HG02571 (cell line): ENCODE measurements around the gene LRMDA.

Experiments
- ATAC-seq: cut with Tn5 transposase; IDR thresholded peaks from one replicate; pipeline ENCODE4 v1.9.1; 2021; ENCODE audit warnings: mild to moderate bottlenecking, moderate library complexity; ENCODE audit not compliant: unreplicated experiment

The LRMDA gene

DNA sequence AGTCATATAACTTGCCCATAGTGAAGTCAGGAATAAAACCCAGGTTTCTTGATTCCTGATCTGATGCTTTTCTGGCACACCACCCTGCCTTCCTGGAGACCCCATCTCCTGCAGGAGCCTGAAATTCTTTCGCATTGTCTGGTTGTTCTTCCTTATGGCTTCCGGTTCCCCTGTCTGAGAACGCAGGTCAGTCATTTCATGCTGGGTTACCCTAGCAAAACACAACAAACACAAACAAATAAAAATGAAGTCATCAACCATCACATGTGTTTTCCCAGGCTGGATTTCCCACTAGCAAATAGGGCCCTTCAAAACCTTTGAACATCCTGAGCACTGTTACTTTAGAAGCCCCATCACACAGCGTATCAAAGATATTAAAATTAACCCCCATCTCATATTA, 569.6 kb downstream of the LRMDA start:
- no peak for ATAC-seq

DNA sequence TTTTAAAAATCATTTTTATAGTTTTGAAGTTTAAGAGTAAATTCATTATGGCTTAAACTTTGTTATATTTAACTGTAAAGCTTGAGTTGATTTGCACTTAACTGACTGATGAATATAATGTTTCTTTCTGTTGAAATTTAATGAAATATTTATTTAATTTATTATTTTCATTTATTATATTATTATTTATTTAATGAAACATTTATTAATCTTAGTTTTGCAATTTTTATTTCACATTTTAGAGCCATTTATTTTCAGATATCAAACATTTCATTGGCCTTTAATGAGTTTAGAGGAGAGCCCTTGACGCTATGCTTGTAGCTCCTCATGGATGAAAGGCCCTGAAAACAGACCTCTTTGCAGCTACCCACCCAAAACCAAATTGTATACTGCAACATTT, 570.0 kb downstream of the LRMDA start:
- ATAC-seq: no peak

GRCh38 chr10:76002262-76002854, 570.9 kb downstream of the LRMDA start:
- no peak for ATAC-seq

DNA sequence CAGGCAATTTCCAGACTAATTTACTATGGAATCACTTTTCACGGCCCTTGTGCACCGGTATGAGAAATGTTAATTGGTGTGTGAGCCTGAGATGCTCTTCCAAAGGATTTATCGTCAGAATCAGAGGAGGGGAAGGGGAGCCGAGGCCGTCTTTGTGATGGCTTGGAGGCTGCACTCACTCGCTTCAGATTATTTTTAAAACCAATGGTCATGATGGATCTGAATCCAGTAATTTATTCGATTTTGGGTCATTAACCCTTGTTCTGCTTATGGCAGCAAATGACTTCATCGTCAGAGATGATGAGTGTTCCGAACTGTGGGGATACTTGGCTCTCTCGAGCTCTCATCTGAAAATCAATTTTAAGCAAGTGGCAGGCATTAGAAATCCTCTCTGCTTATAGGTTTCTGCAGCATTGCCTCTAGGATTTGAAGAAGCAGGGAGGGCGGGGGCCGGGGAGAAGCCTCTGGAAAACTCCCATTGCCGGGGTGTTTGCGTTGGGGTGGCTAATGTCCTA, 576.3 kb downstream of the LRMDA start:
- ATAC-seq: no peak

DNA sequence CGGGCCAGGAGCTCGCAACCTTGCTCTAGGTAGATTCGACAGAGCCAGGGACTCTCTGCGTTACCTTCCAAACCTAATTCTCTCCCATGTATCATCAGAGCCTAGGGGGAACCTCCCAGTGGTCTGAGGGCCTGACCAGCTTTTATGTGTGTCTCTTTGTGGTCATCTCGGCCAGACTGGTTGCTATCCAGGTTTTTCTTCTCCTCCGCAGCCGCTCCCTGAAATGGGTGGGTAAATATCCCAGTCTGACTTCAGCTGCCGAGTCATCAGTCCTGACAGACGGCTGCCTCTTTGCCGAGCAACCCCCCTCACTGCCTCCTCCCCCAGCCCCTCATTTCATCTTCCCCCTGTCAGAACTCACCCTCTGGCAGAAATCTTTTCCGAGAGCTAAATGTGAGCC, 578.1 kb downstream of the LRMDA start:
- no peak for ATAC-seq

- no peak for ATAC-seq
These were observed 579.3 kb downstream of the LRMDA start for GRCh38 chr10:76010703-76011102.

- ATAC-seq: no peak
These were observed 581.4 kb downstream of the LRMDA start for GRCh38 chr10:76012716-76013327.

DNA sequence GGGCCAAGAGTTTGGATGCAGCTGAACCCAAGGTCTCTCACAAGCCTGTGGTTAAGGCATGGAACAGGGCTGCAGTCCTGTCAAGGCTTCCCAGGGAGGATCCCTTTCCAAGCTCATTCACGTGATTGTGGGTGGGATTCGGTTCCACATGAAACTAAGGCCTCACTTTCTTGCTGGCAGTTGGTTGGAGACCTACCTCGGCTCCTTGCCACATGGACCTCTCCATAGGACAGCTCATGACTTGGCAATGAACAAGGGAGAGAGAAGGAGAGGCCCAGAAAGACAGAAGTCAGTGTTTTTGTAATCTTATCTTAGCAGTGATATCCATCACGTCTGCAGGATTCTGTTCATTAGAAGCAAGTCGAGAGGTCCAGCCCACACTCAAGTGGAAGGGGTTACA, 583.8 kb downstream of the LRMDA start:
- no peak for ATAC-seq

- ATAC-seq: no peak
These were observed 585.8 kb downstream of the LRMDA start for GRCh38 chr10:76017026-76017732.

GRCh38 chr10:76017733-76018433, 586.5 kb downstream of the LRMDA start:
- no peak for ATAC-seq

DNA sequence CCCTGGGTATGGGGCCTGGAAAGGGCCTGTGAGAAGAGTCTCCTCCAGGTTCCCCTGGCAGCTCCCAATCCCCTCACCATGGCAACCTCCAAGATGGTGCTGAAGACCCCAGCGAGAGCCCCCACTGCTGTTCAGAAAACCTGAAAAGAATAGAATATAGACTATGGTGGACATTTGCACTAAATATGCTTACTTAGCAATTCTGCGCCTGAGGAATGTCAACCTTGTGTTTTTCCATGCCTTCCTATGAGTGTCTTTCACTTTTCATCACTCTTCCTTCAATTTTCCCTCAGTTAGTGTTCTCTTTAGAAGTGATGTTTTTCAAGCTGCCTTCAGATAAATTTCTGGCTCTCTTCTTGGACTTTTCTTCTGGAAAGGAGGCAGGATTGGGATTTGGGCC, 589.2 kb downstream of the LRMDA start:
- no peak for ATAC-seq

GRCh38 chr10:76021398-76021797, 590.0 kb downstream of the LRMDA start:
- ATAC-seq: no peak

GRCh38 chr10:76022366-76022765, 590.9 kb downstream of the LRMDA start:
- no peak for ATAC-seq

- no peak for ATAC-seq
These were observed 591.6 kb downstream of the LRMDA start for GRCh38 chr10:76023007-76023406.

GRCh38 chr10:76024460-76025123, 593.2 kb downstream of the LRMDA start:
- no peak for ATAC-seq

DNA sequence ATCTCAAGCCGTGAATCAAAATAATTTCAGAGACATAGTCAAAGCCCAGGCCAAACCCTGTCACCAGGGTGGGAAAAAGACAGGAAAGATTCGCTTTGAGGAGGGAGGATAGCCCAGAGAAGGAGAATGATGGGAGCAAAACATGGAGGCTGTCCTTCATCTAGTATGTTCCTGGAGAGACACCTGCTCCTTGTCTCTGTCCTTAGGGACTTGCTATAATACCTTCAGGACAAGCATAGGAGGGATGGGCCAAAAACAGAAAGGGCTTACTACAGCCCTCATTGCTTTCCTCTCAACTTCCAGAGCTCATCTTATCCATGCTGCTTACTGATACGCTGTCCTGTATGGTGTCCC, 593.7 kb downstream of the LRMDA start:
- no peak for ATAC-seq

DNA sequence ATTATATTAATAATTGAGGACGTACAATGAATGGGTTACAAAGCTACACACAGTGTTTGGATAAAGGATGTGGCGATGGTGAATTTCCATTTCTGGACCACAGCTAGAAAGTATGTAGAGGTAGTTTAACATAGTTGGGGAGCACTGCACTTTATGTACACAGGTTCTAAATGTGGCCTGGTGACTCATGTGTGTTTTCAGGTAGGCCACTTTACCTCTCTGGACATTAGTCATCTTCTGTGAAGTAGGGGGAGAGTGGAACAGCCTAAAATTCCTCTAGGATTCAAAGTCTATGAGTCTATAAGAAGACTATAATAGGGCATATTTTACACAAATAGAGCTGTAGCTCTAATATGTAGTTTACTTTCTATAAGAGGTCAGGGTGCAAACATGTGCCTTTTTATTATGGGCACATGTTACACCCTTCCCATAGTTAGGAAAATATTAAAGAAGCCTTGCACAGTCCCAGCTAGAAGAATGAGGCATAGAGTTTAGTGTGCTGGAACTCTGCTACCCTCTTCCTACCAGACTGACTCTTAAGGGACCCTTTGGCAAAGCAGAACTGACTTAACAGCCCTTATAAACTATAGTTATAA, 594.9 kb downstream of the LRMDA start:
- ATAC-seq: no peak

GRCh38 chr10:76026905-76027304, 595.5 kb downstream of the LRMDA start:
- no peak for ATAC-seq

DNA sequence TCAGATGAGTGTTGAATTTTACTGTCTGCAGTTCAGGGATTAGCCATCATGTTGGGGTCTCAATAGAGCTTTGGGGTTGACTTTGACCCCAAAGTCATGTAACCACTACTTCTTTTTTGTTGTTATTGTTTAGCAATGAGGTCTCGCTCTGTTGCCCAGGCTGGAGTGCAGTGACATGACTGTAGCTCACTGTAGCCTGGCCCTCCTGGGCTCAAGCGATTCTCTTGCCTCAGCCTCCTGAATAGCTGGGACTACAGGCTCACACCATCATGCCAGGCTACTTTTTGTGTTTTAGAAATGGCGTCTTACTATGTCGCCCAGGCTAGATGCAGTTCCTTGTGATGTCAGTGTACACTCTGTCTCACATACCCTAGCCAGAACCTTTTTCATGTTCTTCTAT, 598.4 kb downstream of the LRMDA start:
- ATAC-seq: no peak

DNA sequence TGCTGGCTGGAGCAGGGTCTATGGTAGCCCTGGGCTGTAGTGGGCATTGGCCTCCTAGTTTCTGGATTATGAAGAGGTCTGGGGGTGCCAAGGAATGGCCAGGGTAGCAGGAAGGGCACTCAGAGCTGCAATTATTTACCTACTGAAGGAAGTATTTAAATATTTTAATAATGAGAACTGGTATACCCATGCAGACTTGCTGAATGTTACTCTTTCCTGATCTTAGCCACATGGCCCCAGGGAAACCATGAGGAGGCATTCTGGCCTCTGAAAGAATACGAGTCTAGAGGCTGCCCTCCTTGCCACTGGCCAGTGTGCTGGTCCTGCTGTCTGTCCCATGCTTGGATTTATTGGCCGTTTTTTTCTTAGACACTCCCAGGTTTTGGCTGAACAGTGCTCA, 599.7 kb downstream of the LRMDA start:
- ATAC-seq: no peak
